Activated B cell treated with CpG ODN at 0.5 μM for 24 hours (primary cell): ENCODE results near the gene ELP2. TPM values are rescaled to one million over a fixed set of nuclear protein-coding genes. Genes with fewer than 3 reads are reported as not detected.

Source experiments
- ATAC-seq: fragments of 200-7000 bp; cut with Tn5 transposase; one replicate; pipeline ENCODE4 v1.10.0; 2021; ENCODE audit warnings: low read depth, mild to moderate bottlenecking, moderate library complexity
- CTCF ChIA-PET: fragments of 350-600 bp; sonication (Branson Sonifier 250); formaldehyde crosslinking; loops from one replicate; lab custom pipeline; 2021; ENCODE audit warnings: antibody characterized with exemption; lab: Charles Lee
- POLR2A ChIA-PET: fragments of 350-600 bp; sonication (Branson Sonifier 250); formaldehyde crosslinking; loops from one replicate; lab custom pipeline; 2021; ENCODE audit warnings: antibody characterized with exemption; lab: Charles Lee
- DNase-seq: peaks from one replicate; pipeline ENCODE4 v3.0.0; 2022
- H3K27ac Mint-ChIP-seq: one replicate; pipeline ENCODE4 v1.8.0; 2020; ENCODE audit warnings: mixed read lengths
- H3K27me3 Mint-ChIP-seq: one replicate; pipeline ENCODE4 v1.8.0; 2021; ENCODE audit warnings: mixed read lengths
- H3K36me3 Mint-ChIP-seq: one replicate; pipeline ENCODE4 v1.8.0; 2021; ENCODE audit warnings: low read depth, mixed read lengths
- H3K4me1 Mint-ChIP-seq: one replicate; pipeline ENCODE4 v1.8.0; 2021; ENCODE audit warnings: mixed read lengths
- H3K4me3 Mint-ChIP-seq: one replicate; pipeline ENCODE4 v1.8.0; 2020; ENCODE audit warnings: mild to moderate bottlenecking, mixed read lengths
- H3K9me3 Mint-ChIP-seq: one replicate; pipeline ENCODE4 v1.8.0; 2020; ENCODE audit warnings: mixed read lengths
- CTCF ChIP-seq: fragments of 200-600 bp; IDR thresholded peaks from one replicate; pipeline ENCODE4 v1.8.0; 2022; ENCODE audit warnings: antibody characterized with exemption, mild to moderate bottlenecking
- intact Hi-C: fragments of 100-400 bp; cut with micrococcal nuclease; formaldehyde crosslinking; loops from one replicate; pipeline ENCODE4 v1.15.1; 2024
- total RNA-seq: library from RNA; stranded (reverse); gene quantifications from 2 replicates; pipeline ENCODE4 v1.2.3, GENCODE V29; 2022

The ELP2 gene
- total RNA-seq, 1 donor from 2014 or later, result 124 TPM

DNA sequence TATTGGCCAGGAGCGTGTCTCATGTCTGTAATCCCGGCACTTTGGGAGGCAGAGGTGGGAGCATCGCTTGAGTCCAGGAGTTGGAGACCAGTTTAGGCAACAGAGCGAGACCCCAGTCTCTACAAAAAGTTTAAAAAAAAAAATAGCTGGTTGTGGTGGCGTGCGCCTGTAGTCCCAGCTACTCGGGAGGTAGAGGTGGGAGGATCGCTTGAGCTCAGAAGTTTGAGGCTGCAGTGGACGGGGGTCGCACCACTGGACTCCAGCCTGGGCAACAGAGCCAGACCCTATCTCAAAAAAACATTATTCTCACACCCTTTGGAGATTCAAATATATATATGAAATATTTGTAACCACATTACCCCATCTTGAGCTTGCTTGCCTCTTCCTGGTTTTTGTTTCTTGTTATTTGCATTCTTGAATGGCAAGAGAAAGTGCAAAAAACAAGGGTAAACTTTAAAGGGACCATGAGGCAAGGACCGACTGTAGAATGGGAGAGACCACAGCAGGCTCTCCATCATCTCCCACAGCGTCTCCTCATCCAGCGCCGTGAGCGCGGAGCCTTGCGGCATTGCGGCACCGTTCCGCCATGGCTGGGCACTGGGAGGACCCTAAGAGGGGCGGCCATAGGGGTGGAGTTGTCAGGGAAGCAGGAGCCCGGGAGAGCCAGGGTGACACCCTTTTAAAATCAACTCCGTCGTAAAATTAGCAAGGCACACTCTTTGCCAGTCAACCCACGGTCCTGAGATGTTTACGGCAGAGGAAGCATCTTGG is 1.4 kb downstream of the ELP2 start:
- H3K36me3 Mint-ChIP-seq, result peaks cover 42% of the 10 kb centered on the region
- H3K27ac Mint-ChIP-seq, result peak overlapping the region; percentile 30

DNA sequence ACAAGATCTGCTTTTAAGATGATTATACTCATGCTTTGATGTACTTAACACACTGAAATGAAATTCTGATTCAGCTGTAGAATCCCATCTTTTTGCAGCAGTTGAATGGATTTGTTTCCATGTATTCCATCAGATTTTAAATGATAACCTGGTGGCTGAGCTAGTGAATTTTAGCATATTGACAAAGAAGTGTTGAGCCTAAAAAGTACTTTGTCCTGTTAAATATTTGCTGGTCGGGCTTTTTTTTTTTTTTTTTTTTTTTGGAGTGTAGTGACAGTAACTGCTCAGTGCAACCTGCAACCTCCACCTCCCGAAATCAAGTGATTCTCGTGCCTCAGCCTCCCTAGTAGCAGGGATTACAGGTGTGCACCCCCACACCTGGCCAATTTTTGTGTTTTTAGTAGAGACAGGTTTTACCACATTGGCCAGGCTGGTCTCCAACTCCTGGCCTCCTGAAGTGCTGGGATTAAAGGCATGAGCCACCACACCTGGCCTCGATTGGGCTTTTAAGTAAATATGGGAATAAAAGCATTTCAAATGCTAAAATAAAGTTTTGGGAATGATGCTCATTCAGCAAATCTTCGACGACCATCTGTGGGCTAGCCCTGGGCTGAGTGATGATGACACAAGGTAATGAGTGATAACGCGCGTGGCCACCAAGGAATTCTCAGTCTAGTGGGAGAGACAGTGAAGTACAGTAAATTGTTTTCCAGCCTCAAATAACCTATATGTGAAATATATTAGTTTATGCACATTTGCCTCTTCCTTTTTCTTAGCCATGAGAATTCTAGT is 2.2 kb downstream of the ELP2 start:
- ATAC-seq, result no peak
- intact Hi-C loops, result no loop called here
- Mint-ChIP-seq H3K4me1 (peaks cover 56% of the 10 kb centered on the region), H3K4me3 (peak overlapping the region; percentile 94), H3K27ac (no peak overlapping the region), H3K27me3 (no peaks in the 10 kb centered on the region), H3K36me3 (peaks cover 42% of the 10 kb centered on the region), H3K9me3 (no peaks in the 10 kb centered on the region)
- CTCF ChIA-PET, result no interaction called here
- no peak for TF ChIP-seq CTCF
- POLR2A ChIA-PET, result interaction anchor here (0.5 to 1.8 kb wide), 2 partner anchors 18 to 113 kb away, joined by 6 to 7 read pairs; no protein-coding TSS in a partner anchor
- no peak for DNase-seq

More for the DNA sequence above, 1.4 kb downstream of the ELP2 start:
- Mint-ChIP-seq H3K4me1 (peaks cover 62% of the 10 kb centered on the region), H3K4me3 (peak overlapping the region; percentile 94), H3K9me3 (no peaks in the 10 kb centered on the region), H3K27me3 (no peaks in the 10 kb centered on the region)
- ATAC-seq, result no peak
- ChIA-PET CTCF (interaction anchor here (1.0 kb wide), 1 partner anchor 745 kb away, joined by 4 read pairs; no protein-coding TSS in a partner anchor), POLR2A (interaction anchor here (0.8 to 3.7 kb wide), 5 partner anchors 12 to 159 kb away, joined by 3 to 14 read pairs (median 3); partner anchors contain the start of gene RPRD1A)
- TF ChIP-seq CTCF, result no peak
- DNase-seq, result no peak
- intact Hi-C loops, result no loop called here

GRCh38 chr18:36132756-36133155 is 3.1 kb downstream of the ELP2 start:
- peaks cover 53% of the 10 kb centered on the region for H3K4me1 Mint-ChIP-seq
- peaks cover 49% of the 10 kb centered on the region for H3K36me3 Mint-ChIP-seq

DNA sequence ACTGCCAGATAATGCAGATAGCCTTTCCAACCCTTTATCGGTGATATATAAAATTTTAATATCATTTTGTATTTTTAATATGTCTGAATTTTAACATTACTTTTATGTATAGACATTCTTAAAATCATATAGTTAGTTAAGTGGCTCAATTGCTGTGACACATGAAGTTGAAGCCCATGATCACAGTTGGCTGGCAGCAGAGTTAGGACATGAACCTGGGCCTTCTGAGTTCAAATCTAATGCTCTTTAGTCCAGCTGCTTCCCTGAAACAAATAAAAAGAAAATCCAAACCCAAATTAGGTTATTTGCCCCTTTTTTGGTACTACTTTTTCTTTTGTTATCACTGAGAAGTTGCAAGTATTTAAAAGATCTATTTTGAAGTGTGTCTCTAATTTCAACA is 5.6 kb downstream of the ELP2 start:
- intact Hi-C loops, result no loop called here
- H3K36me3 Mint-ChIP-seq, result peaks cover 62% of the 10 kb centered on the region
- ATAC-seq (no peak), DNase-seq (no peak)
- POLR2A ChIA-PET, result no interaction called here
- H3K9me3 Mint-ChIP-seq, result no peaks in the 10 kb centered on the region
- H3K27ac Mint-ChIP-seq, result no peak overlapping the region
- no peak overlapping the region for H3K4me3 Mint-ChIP-seq
- no peaks in the 10 kb centered on the region for H3K27me3 Mint-ChIP-seq
- peaks cover 41% of the 10 kb centered on the region for H3K4me1 Mint-ChIP-seq
- CTCF ChIA-PET, result no interaction called here
- no peak for TF ChIP-seq CTCF

More at GRCh38 chr18:36132756-36133155, 3.1 kb downstream of the ELP2 start:
- no peak for ATAC-seq
- Mint-ChIP-seq H3K4me3 (peak overlapping the region; percentile 50), H3K27ac (no peak overlapping the region), H3K9me3 (no peaks in the 10 kb centered on the region), H3K27me3 (no peaks in the 10 kb centered on the region)
- ChIA-PET CTCF (no interaction called here), POLR2A (interaction anchor here (0.5 to 1.8 kb wide), 2 partner anchors 17 to 114 kb away, joined by 6 to 7 read pairs; no protein-coding TSS in a partner anchor)
- intact Hi-C loops, result no loop called here
- TF ChIP-seq CTCF, result no peak
- no peak for DNase-seq

DNA sequence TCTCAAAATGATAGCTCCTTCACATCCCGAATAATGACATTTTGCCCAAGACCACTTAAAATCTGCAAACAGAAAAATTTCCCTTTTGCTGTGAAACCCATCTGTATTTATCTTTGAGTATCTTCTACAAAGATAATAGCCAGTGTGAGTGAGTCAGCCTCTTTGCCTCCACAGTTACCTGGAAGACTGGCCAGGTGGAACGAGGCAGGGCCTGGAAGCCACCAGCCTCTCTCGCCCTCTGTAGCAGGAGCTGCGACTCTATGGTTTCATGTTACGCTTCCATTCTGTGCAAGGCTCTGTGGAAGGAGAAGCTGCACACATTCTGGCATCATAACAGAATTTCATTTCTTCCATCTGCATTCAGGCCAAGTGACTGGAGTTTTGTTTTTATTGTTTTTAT is 9.5 kb downstream of the ELP2 start:
- ChIA-PET CTCF (no interaction called here), POLR2A (interaction anchor here (1.4 kb wide), 1 partner anchor 10 kb away, joined by 4 read pairs; the partner anchor contains the start of gene SLC39A6)
- ATAC-seq, result no peak
- TF ChIP-seq CTCF, result no peak
- Mint-ChIP-seq H3K4me3 (no peak overlapping the region), H3K36me3 (peaks cover 81% of the 10 kb centered on the region), H3K27me3 (no peaks in the 10 kb centered on the region), H3K4me1 (peaks cover 8% of the 10 kb centered on the region), H3K9me3 (no peaks in the 10 kb centered on the region), H3K27ac (no peak overlapping the region)
- DNase-seq, result no peak
- intact Hi-C loops, result no loop called here
